Keratinocyte (primary cell): ENCODE results near the gene CALHM4. TPM values are rescaled to one million over a fixed set of nuclear protein-coding genes. Genes with fewer than 3 reads are reported as not detected.

Experiments used
- DNase-seq: peaks from one replicate; pipeline ENCODE4 v3.0.0-alpha.2; 2011; ENCODE audit warnings: low read depth, missing footprints, low spot score
- FAIRE-seq: peaks from 2 replicates; lab custom pipeline; 2011; peaks lifted over from hg19 to GRCh38; lab: Jason Lieb, UNC
- H2AFZ ChIP-seq: 2 replicates; pipeline ENCODE4 v1.6.0; 2012; ENCODE audit warnings: low read length, control low read depth, inconsistent platforms; ENCODE audit not compliant: control insufficient read depth
- H3K27ac ChIP-seq: 2 replicates; pipeline ENCODE4 v1.5.1; 2011; ENCODE audit warnings: low read length; ENCODE audit not compliant: control insufficient read depth, insufficient read depth
- H3K27me3 ChIP-seq: 3 replicates; pipeline ENCODE4 v1.6.0; 2011; ENCODE audit warnings: low read length; ENCODE audit not compliant: control insufficient read depth, insufficient read depth; ENCODE audit errors: extremely low read depth
- H3K36me3 ChIP-seq, 2 experiments: 2 replicates in 1 of 2; 3 replicates in 1 of 2; pipeline ENCODE4 v1.5.1; 2011; ENCODE audit warnings: low read length in 2 of 2, mild to moderate bottlenecking in 1 of 2; ENCODE audit not compliant: control insufficient read depth in 2 of 2, insufficient read depth in 2 of 2; ENCODE audit errors: extremely low read depth in 1 of 2
- H3K4me1 ChIP-seq: 3 replicates; pipeline ENCODE4 v1.5.1; 2011; ENCODE audit warnings: low read length; ENCODE audit not compliant: control insufficient read depth, insufficient read depth; ENCODE audit errors: extremely low read depth
- H3K4me2 ChIP-seq: 3 replicates; pipeline ENCODE4 v1.6.0; 2011; ENCODE audit warnings: low read depth, low read length; ENCODE audit not compliant: control insufficient read depth, insufficient read depth; ENCODE audit errors: extremely low read depth
- H3K4me3 ChIP-seq, 3 experiments: fragments of 200-600 bp in 1 of 3; sonication (generic) in 1 of 3; 2 replicates in 2 of 3; 3 replicates in 1 of 3; pipeline ENCODE4 v1.5.1; 2011 to 2016; ENCODE audit warnings: low read length in 3 of 3, mild to moderate bottlenecking in 3 of 3, control low read depth in 2 of 3, inconsistent platforms in 1 of 3, low read depth in 1 of 3, mixed read lengths in 1 of 3, mixed run types in 1 of 3, moderate library complexity in 1 of 3; ENCODE audit not compliant: control insufficient read depth in 2 of 3, insufficient read depth in 2 of 3; ENCODE audit errors: extremely low read depth in 1 of 3
- H3K79me2 ChIP-seq: 2 replicates; pipeline ENCODE4 v1.6.0; 2012; ENCODE audit warnings: low read length; ENCODE audit not compliant: control insufficient read depth, insufficient read depth
- H3K9ac ChIP-seq: 3 replicates; pipeline ENCODE4 v1.6.0; 2011; ENCODE audit warnings: low read length; ENCODE audit not compliant: control insufficient read depth, insufficient read depth; ENCODE audit errors: extremely low read depth
- H3K9me1 ChIP-seq: 3 replicates; pipeline ENCODE4 v1.6.0; 2011; ENCODE audit warnings: low read length; ENCODE audit not compliant: control insufficient read depth, insufficient read depth; ENCODE audit errors: extremely low read depth
- H3K9me3 ChIP-seq: 2 replicates; pipeline ENCODE4 v1.5.1; 2012; ENCODE audit warnings: low read depth, low read length; ENCODE audit not compliant: control insufficient read depth
- H4K20me1 ChIP-seq: 3 replicates; pipeline ENCODE4 v1.6.0; 2011; ENCODE audit warnings: low read length; ENCODE audit not compliant: control insufficient read depth, insufficient read depth; ENCODE audit errors: extremely low read depth
- EZH2 ChIP-seq: IDR thresholded peaks from one replicate; pipeline ENCODE4 v1.6.1; 2012; ENCODE audit warnings: inconsistent platforms, mild to moderate bottlenecking, low read length, moderate library complexity
- dilution Hi-C: fragments of 300-500 bp; cut with MboI; formaldehyde crosslinking; loops from one replicate; pipeline ENCODE4 v1.7.0; 2020; ENCODE audit warnings: low sequenced_read_pairs; ENCODE audit not compliant: extremely low pct_ligation_motif_present
- polyA plus RNA-seq, 5 experiments: library from polyadenylated mRNA; depleted of rRNA in 3 of 5; stranded (reverse) in 3 of 5; stranded (forward) in 1 of 5; unstranded in 1 of 5; fragments of >200 nt; gene quantifications; 1 replicate in 1 of 5; 2 replicates in 3 of 5; 3 replicates in 1 of 5; pipeline versions ENCODE4 v1.2.1 to v1.2.3, GENCODE V29; 2011 to 2012; ENCODE audit warnings: missing spikeins in 2 of 5, low read depth in 1 of 5, low replicate concordance in 1 of 5
- TF ChIP-seq, protein P1 (sequence below), 3 experiments: IDR thresholded peaks in 1 of 3; conservative IDR thresholded peaks in 1 of 3; optimal IDR thresholded peaks in 1 of 3; 2 replicates in 2 of 3; 3 replicates in 1 of 3; pipeline versions ENCODE3 to v1.5.1; 2011; ENCODE audit warnings: low read length in 3 of 3, mild to moderate bottlenecking in 3 of 3, moderate library complexity in 2 of 3, control low read depth in 1 of 3, inconsistent platforms in 1 of 3; ENCODE audit not compliant: insufficient read depth in 2 of 3; ENCODE audit errors: extremely low read depth in 1 of 3

CALHM4 gene
- polyA plus RNA-seq, 1 donor (not counting 4 experiments of a cell fraction or from before 2014, with no cell fraction given), result 0.33 TPM

DNA sequence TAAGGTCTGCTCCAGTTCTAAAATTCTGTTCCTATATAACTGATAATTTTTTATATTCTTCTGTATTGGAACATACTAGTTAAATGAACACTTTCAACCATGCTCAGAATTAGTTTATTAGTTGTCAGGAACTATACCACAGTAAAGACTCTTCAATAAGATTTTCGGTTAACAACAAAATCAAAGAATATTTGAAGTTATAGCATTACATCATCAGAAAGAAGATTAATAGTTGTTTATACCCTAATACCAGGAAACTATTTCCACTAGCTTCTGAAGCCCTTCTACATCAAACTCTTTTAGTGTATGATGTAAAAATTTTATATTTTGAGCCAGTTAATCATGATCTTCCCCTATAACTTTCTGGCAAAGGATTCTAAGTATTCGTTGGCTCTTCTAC is 6.6 kb downstream of the CALHM4 start:
- Histone ChIP-seq H3K9me1 (no peaks in the 10 kb centered on the region), H3K27me3 (no peaks in the 10 kb centered on the region), H3K36me3 (no peaks in the 10 kb centered on the region), H3K4me3 (no peak overlapping the region), H3K4me1 (peaks cover 48% of the 10 kb centered on the region), H3K79me2 (no peaks in the 10 kb centered on the region), H3K27ac (no peak overlapping the region), H3K9me3 (no peaks in the 10 kb centered on the region), H4K20me1 (no peaks in the 10 kb centered on the region), H3K4me2 (no peak overlapping the region), H2AFZ (no peak overlapping the region), H3K9ac (no peak overlapping the region)
- dilution Hi-C loops, result no loop called here
- TF ChIP-seq, protein P1, sequence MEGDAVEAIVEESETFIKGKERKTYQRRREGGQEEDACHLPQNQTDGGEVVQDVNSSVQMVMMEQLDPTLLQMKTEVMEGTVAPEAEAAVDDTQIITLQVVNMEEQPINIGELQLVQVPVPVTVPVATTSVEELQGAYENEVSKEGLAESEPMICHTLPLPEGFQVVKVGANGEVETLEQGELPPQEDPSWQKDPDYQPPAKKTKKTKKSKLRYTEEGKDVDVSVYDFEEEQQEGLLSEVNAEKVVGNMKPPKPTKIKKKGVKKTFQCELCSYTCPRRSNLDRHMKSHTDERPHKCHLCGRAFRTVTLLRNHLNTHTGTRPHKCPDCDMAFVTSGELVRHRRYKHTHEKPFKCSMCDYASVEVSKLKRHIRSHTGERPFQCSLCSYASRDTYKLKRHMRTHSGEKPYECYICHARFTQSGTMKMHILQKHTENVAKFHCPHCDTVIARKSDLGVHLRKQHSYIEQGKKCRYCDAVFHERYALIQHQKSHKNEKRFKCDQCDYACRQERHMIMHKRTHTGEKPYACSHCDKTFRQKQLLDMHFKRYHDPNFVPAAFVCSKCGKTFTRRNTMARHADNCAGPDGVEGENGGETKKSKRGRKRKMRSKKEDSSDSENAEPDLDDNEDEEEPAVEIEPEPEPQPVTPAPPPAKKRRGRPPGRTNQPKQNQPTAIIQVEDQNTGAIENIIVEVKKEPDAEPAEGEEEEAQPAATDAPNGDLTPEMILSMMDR (optimal IDR thresholded peaks at IDR 0.05 in 1 of 3, IDR thresholded peaks at IDR 0.05 in 1 of 3, conservative IDR thresholded peaks at IDR 0.05 in 1 of 3; ENCODE audit: extremely low read depth in 1 of 3, insufficient read depth in 2 of 3, low read length in 3 of 3), result no peak
- TF ChIP-seq EZH2, result no peak
- FAIRE-seq (no peak), DNase-seq (no peak)

DNA sequence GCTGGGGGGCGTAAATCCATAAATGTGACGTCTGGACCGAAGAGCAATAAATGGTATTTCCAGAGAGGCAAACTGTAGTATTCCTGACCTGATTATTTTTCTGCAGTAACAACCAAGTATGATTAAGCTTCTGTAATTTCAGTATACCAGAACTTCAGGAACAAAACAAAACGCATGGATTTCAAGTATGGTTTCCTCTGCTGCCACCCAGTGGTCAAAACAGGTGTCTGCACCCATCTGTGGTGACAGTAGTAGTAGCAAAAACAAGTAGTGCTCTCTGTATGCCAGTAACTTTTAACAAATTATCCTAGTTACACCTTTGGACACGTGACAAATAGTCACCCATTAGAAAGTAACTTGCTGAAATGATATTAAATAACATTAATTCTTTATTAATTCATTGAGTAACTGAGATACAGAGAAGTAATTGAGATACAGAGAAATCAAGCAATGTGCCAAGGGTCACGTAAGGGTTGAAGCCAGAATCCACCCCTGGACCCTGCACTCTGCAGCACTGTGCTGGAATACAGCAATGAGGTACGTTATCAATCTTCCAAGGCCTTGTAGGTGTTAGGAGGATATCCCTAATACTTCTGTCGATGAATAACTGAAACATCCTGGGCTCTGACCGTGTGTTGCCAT is 7.9 kb downstream of the CALHM4 start:
- dilution Hi-C loops, result no loop called here
- Histone ChIP-seq H3K79me2 (no peaks in the 10 kb centered on the region), H4K20me1 (no peaks in the 10 kb centered on the region), H3K4me2 (no peak overlapping the region), H2AFZ (no peak overlapping the region), H3K9me3 (no peaks in the 10 kb centered on the region), H3K36me3 (no peaks in the 10 kb centered on the region), H3K4me3 (no peak overlapping the region), H3K4me1 (peaks cover 34% of the 10 kb centered on the region), H3K9ac (no peak overlapping the region), H3K27me3 (no peaks in the 10 kb centered on the region), H3K27ac (no peak overlapping the region), H3K9me1 (no peaks in the 10 kb centered on the region)
- FAIRE-seq (peak; percentile 91), DNase-seq (no peak)
- TF ChIP-seq, protein P1 (optimal IDR thresholded peaks at IDR 0.05 in 1 of 3, IDR thresholded peaks at IDR 0.05 in 1 of 3, conservative IDR thresholded peaks at IDR 0.05 in 1 of 3; ENCODE audit: extremely low read depth in 1 of 3, insufficient read depth in 2 of 3, low read length in 3 of 3), result peak; percentile 69 to 90 (median 86)
- no peak for TF ChIP-seq EZH2
